ENCODE measurements around the gene EDDM3A.

- no peak for TF ChIP-seq POLR2AphosphoS5 (IDR thresholded peaks at IDR 0.05; ENCODE audit: low read depth)
- peak; percentile 74 for TF ChIP-seq CTCF (conservative IDR thresholded peaks at IDR 0.05; ENCODE audit: low read depth in 2 of 2)
- TF ChIP-seq REST (IDR thresholded peaks at IDR 0.05; ENCODE audit: unreplicated experiment): no peak
- no peak for TF ChIP-seq EZH2phosphoT487 (IDR thresholded peaks at IDR 0.05; ENCODE audit: unreplicated experiment)
- TF ChIP-seq EZH2 (IDR thresholded peaks at IDR 0.05; ENCODE audit: low read depth, unreplicated experiment): no peak
- no peak for TF ChIP-seq ZNF331 (CRISPR knock-in tag; IDR thresholded peaks at IDR 0.05; ENCODE audit: low read depth)
- no peak for TF ChIP-seq ETS1 (IDR thresholded peaks at IDR 0.05)
- TF ChIP-seq NANOG (IDR thresholded peaks at IDR 0.05; ENCODE audit: borderline replicate concordance): no peak
- no peak for TF ChIP-seq ZNF114 (CRISPR knock-in tag; IDR thresholded peaks at IDR 0.05)
- no peak for TF ChIP-seq CREB1 (CRISPR knock-in tag; IDR thresholded peaks at IDR 0.05; ENCODE audit: low read depth)
Observed at GRCh38 chr14:20757965-20758364, 12.3 kb downstream of the EDDM3A start.
